Measurements from ENCODE around the gene CCDC154.

GRCh38 chr16:1488619-1489018 lies 44.3 kb upstream of the CCDC154 start, which contains the start of gene PTX4:
- TF ChIP-seq CTCF (IDR thresholded peaks at IDR 0.05) (no peak), EP300 (IDR thresholded peaks at IDR 0.05) (no peak), POLR2A (IDR thresholded peaks at IDR 0.05) (no peak), POLR2AphosphoS5 (IDR thresholded peaks at IDR 0.05) (no peak)
